Measurements from ENCODE around the gene CCDC185. TPM values are rescaled to one million over a fixed set of nuclear protein-coding genes. Genes with fewer than 3 reads are reported as not detected.

The CCDC185 gene
- total RNA-seq, 2 donors from 2014 or later = not detected

- Histone ChIP-seq H3K27me3 (replicated peaks; ENCODE audit: insufficient read depth) (no peaks in the 10 kb centered on the region), H3K4me3 (no peak overlapping the region), H3K27ac (no peak overlapping the region), H3K9me3 (no peaks in the 10 kb centered on the region), H3K4me1 (ENCODE audit: control insufficient read depth in 1 of 2, low read depth in 2 of 2) (no peaks in the 10 kb centered on the region), H3K36me3 (no peaks in the 10 kb centered on the region)
- DNase-seq (ENCODE audit: low spot score) (no peak), ATAC-seq (ENCODE audit: insufficient number of reproducible peaks, low FRiP score, low read depth) (no peak)
- TF ChIP-seq, protein P1, sequence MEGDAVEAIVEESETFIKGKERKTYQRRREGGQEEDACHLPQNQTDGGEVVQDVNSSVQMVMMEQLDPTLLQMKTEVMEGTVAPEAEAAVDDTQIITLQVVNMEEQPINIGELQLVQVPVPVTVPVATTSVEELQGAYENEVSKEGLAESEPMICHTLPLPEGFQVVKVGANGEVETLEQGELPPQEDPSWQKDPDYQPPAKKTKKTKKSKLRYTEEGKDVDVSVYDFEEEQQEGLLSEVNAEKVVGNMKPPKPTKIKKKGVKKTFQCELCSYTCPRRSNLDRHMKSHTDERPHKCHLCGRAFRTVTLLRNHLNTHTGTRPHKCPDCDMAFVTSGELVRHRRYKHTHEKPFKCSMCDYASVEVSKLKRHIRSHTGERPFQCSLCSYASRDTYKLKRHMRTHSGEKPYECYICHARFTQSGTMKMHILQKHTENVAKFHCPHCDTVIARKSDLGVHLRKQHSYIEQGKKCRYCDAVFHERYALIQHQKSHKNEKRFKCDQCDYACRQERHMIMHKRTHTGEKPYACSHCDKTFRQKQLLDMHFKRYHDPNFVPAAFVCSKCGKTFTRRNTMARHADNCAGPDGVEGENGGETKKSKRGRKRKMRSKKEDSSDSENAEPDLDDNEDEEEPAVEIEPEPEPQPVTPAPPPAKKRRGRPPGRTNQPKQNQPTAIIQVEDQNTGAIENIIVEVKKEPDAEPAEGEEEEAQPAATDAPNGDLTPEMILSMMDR (IDR thresholded peaks at IDR 0.05) = no peak
Observed at GRCh38 chr1:223347583-223347982, 45.6 kb upstream of the CCDC185 start.

DNA sequence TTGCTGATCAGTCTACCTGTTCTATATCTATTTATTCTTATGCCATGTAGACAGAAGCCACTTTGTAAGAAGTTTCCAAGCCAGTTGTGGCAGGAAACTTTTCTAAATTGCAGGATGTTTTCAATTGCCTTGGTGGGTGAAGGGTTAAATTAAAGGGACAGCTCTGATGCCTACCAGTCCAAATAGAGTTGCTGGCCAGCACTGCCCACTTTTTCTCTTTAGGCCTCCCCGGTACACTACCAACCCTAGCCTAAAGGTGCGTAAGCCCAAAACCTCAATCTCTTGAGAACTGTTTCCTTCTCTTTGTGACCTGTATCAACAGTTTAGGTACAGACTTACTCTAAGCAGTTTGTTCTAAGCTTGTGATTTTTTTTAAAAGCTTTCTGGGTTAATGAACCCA lies 44.8 kb upstream of the CCDC185 start:
- Histone ChIP-seq H3K9me3 (no peaks in the 10 kb centered on the region), H3K4me1 (ENCODE audit: control insufficient read depth in 1 of 2, low read depth in 2 of 2) (no peaks in the 10 kb centered on the region), H3K4me3 (no peak overlapping the region), H3K27ac (no peak overlapping the region), H3K27me3 (replicated peaks; ENCODE audit: insufficient read depth) (no peaks in the 10 kb centered on the region), H3K36me3 (no peaks in the 10 kb centered on the region)
- DNase-seq (ENCODE audit: low spot score) (no peak), ATAC-seq (ENCODE audit: insufficient number of reproducible peaks, low FRiP score, low read depth) (no peak)
- TF ChIP-seq, protein P1 (IDR thresholded peaks at IDR 0.05) = no peak

- DNase-seq (ENCODE audit: low spot score) = no peak
- TF ChIP-seq, protein P1 (IDR thresholded peaks at IDR 0.05) = no peak
- H3K27ac ChIP-seq = no peak overlapping the region
- no peaks in the 10 kb centered on the region for H3K9me3 ChIP-seq
- no peak overlapping the region for H3K4me3 ChIP-seq
- no peak for ATAC-seq (ENCODE audit: insufficient number of reproducible peaks, low FRiP score, low read depth)
- H3K36me3 ChIP-seq = no peaks in the 10 kb centered on the region
- no peaks in the 10 kb centered on the region for H3K4me1 ChIP-seq (ENCODE audit: control insufficient read depth in 1 of 2, low read depth in 2 of 2)
- no peaks in the 10 kb centered on the region for H3K27me3 ChIP-seq (replicated peaks; ENCODE audit: insufficient read depth)
Observed at GRCh38 chr1:223349241-223349640, 44.0 kb upstream of the CCDC185 start.

DNA sequence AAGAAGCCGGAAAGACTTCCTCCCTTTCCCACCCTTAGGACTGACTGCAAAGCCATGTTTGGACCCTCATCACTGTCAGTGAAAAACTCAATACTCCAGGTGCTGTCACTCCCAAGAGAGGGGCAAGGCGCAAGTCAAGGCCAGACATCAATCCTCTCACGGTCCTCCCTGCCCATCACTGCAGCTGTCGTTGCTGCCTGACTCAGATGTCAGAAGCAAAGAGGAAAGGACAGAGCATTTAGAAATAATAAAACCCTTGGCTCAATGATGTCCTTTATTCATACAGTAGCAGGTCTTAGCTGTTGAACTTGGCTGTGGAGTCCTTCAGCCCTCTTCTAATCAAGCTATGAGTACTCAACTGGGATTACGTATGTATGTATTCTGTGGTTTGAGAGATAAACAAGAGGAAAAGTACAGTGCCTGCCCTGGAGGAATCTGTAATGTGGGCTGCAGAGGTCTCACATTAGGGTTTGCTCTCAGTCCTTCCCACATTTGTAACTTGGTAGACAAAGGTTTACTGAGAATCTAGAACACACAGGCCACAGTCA lies 42.8 kb upstream of the CCDC185 start:
- Histone ChIP-seq H3K36me3 (no peaks in the 10 kb centered on the region), H3K4me3 (no peak overlapping the region), H3K27me3 (replicated peaks; ENCODE audit: insufficient read depth) (no peaks in the 10 kb centered on the region), H3K27ac (no peak overlapping the region), H3K9me3 (no peaks in the 10 kb centered on the region), H3K4me1 (ENCODE audit: control insufficient read depth in 1 of 2, low read depth in 2 of 2) (no peaks in the 10 kb centered on the region)
- ATAC-seq (ENCODE audit: insufficient number of reproducible peaks, low FRiP score, low read depth) = no peak
- no peak for DNase-seq (ENCODE audit: low spot score)
- TF ChIP-seq, protein P1 (IDR thresholded peaks at IDR 0.05) = no peak

- Histone ChIP-seq H3K27ac (no peak overlapping the region), H3K36me3 (no peaks in the 10 kb centered on the region), H3K4me1 (ENCODE audit: control insufficient read depth in 1 of 2, low read depth in 2 of 2) (no peaks in the 10 kb centered on the region), H3K4me3 (no peak overlapping the region), H3K9me3 (no peaks in the 10 kb centered on the region), H3K27me3 (replicated peaks; ENCODE audit: insufficient read depth) (no peaks in the 10 kb centered on the region)
- DNase-seq (ENCODE audit: low spot score) (no peak), ATAC-seq (ENCODE audit: insufficient number of reproducible peaks, low FRiP score, low read depth) (no peak)
- TF ChIP-seq, protein P1 (IDR thresholded peaks at IDR 0.05) = no peak
Observed at GRCh38 chr1:223352944-223353343, 40.3 kb upstream of the CCDC185 start.

All from thoracic aorta (tissue), 2 donors.